ENCODE results near the gene SLIT3.

Gene SLIT3

GRCh38 chr5:169126481-169127021, 174.4 kb downstream of the SLIT3 start:
- Histone ChIP-seq H3K4me1 (ENCODE audit: insufficient read depth, low read length) (no peaks in the 10 kb centered on the region), H2AFZ (ENCODE audit: low read depth, low read length) (no peak overlapping the region), H3K4me2 (ENCODE audit: insufficient read depth, low read length) (no peak overlapping the region), H3K79me2 (ENCODE audit: insufficient read depth, low read length) (no peaks in the 10 kb centered on the region), H3K9me3 (ENCODE audit: insufficient read depth, low read length, severe bottlenecking) (no peaks in the 10 kb centered on the region), H3K36me3 (ENCODE audit: insufficient read depth, low read length) (no peaks in the 10 kb centered on the region), H3K4me3 (ENCODE audit: low read depth in 1 of 2, low read length in 2 of 2) (no peak overlapping the region), H3K9ac (ENCODE audit: low read depth, low read length) (no peak overlapping the region), H4K20me1 (ENCODE audit: insufficient read depth, low read length) (no peaks in the 10 kb centered on the region), H3K27me3 (ENCODE audit: insufficient read depth, low read length, poor library complexity) (peaks cover 6% of the 10 kb centered on the region), H3K27ac (ENCODE audit: low read length) (no peak overlapping the region)
- ATAC-seq (ENCODE audit: insufficient read depth, low read depth) (no peak), DNase-seq (no peak)
- no peak for TF ChIP-seq CTCF (IDR thresholded peaks at IDR 0.05; ENCODE audit: borderline replicate concordance, extremely low read depth, low read length, poor library complexity, severe bottlenecking)
- TF ChIP-seq EZH2 (IDR thresholded peaks at IDR 0.05; ENCODE audit: borderline replicate concordance, low read depth, low read length, severe bottlenecking) = no peak

- no peak overlapping the region for H3K27ac ChIP-seq (ENCODE audit: low read length)
- H4K20me1 ChIP-seq (ENCODE audit: insufficient read depth, low read length) = no peaks in the 10 kb centered on the region
- H2AFZ ChIP-seq (ENCODE audit: low read depth, low read length) = no peak overlapping the region
- ATAC-seq (ENCODE audit: insufficient read depth, low read depth) = no peak
- H3K4me3 ChIP-seq (ENCODE audit: low read depth in 1 of 2, low read length in 2 of 2) = no peak overlapping the region
- TF ChIP-seq CTCF (IDR thresholded peaks at IDR 0.05; ENCODE audit: borderline replicate concordance, extremely low read depth, low read length, poor library complexity, severe bottlenecking) (no peak), EZH2 (IDR thresholded peaks at IDR 0.05; ENCODE audit: borderline replicate concordance, low read depth, low read length, severe bottlenecking) (no peak)
- no peaks in the 10 kb centered on the region for H3K36me3 ChIP-seq (ENCODE audit: insufficient read depth, low read length)
- H3K9me3 ChIP-seq (ENCODE audit: insufficient read depth, low read length, severe bottlenecking) = no peaks in the 10 kb centered on the region
- no peak overlapping the region for H3K9ac ChIP-seq (ENCODE audit: low read depth, low read length)
- no peaks in the 10 kb centered on the region for H3K4me1 ChIP-seq (ENCODE audit: insufficient read depth, low read length)
- no peak overlapping the region for H3K4me2 ChIP-seq (ENCODE audit: insufficient read depth, low read length)
- no peaks in the 10 kb centered on the region for H3K79me2 ChIP-seq (ENCODE audit: insufficient read depth, low read length)
- peaks cover 5% of the 10 kb centered on the region for H3K27me3 ChIP-seq (ENCODE audit: insufficient read depth, low read length, poor library complexity)
- DNase-seq = no peak
These were observed 175.4 kb downstream of the SLIT3 start for GRCh38 chr5:169125571-169125970.

- Histone ChIP-seq H3K36me3 (ENCODE audit: insufficient read depth, low read length) (no peaks in the 10 kb centered on the region), H3K4me3 (ENCODE audit: low read depth in 1 of 2, low read length in 2 of 2) (no peak overlapping the region), H3K79me2 (ENCODE audit: insufficient read depth, low read length) (no peaks in the 10 kb centered on the region), H3K4me2 (ENCODE audit: insufficient read depth, low read length) (no peak overlapping the region), H3K4me1 (ENCODE audit: insufficient read depth, low read length) (no peaks in the 10 kb centered on the region), H2AFZ (ENCODE audit: low read depth, low read length) (no peak overlapping the region), H3K27ac (ENCODE audit: low read length) (no peak overlapping the region), H3K9ac (ENCODE audit: low read depth, low read length) (no peak overlapping the region), H3K27me3 (ENCODE audit: insufficient read depth, low read length, poor library complexity) (peaks cover 5% of the 10 kb centered on the region), H4K20me1 (ENCODE audit: insufficient read depth, low read length) (no peaks in the 10 kb centered on the region), H3K9me3 (ENCODE audit: insufficient read depth, low read length, severe bottlenecking) (no peaks in the 10 kb centered on the region)
- ATAC-seq (ENCODE audit: insufficient read depth, low read depth) (no peak), DNase-seq (no peak)
- no peak for TF ChIP-seq EZH2 (IDR thresholded peaks at IDR 0.05; ENCODE audit: borderline replicate concordance, low read depth, low read length, severe bottlenecking)
- no peak for TF ChIP-seq CTCF (IDR thresholded peaks at IDR 0.05; ENCODE audit: borderline replicate concordance, extremely low read depth, low read length, poor library complexity, severe bottlenecking)
These were observed 178.0 kb downstream of the SLIT3 start for GRCh38 chr5:169122951-169123350.

Measured in DND-41 (cell line).